Keratinocyte (primary cell): ENCODE measurements around the gene MPO. TPM values are rescaled to one million over a fixed set of nuclear protein-coding genes. Genes with fewer than 3 reads are reported as not detected.

Experiments
- DNase-seq: peaks from one replicate; pipeline ENCODE4 v3.0.0-alpha.2; 2011; ENCODE audit warnings: low read depth, missing footprints, low spot score
- FAIRE-seq: peaks from 2 replicates; lab custom pipeline; 2011; peaks lifted over from hg19 to GRCh38; lab: Jason Lieb, UNC
- H2AFZ ChIP-seq: 2 replicates; pipeline ENCODE4 v1.6.0; 2012; ENCODE audit warnings: low read length, control low read depth, inconsistent platforms; ENCODE audit not compliant: control insufficient read depth
- H3K27ac ChIP-seq: 2 replicates; pipeline ENCODE4 v1.5.1; 2011; ENCODE audit warnings: low read length; ENCODE audit not compliant: control insufficient read depth, insufficient read depth
- H3K27me3 ChIP-seq: 3 replicates; pipeline ENCODE4 v1.6.0; 2011; ENCODE audit warnings: low read length; ENCODE audit not compliant: control insufficient read depth, insufficient read depth; ENCODE audit errors: extremely low read depth
- H3K36me3 ChIP-seq, 2 experiments: 2 replicates in 1 of 2; 3 replicates in 1 of 2; pipeline ENCODE4 v1.5.1; 2011; ENCODE audit warnings: low read length in 2 of 2, mild to moderate bottlenecking in 1 of 2; ENCODE audit not compliant: control insufficient read depth in 2 of 2, insufficient read depth in 2 of 2; ENCODE audit errors: extremely low read depth in 1 of 2
- H3K4me1 ChIP-seq: 3 replicates; pipeline ENCODE4 v1.5.1; 2011; ENCODE audit warnings: low read length; ENCODE audit not compliant: control insufficient read depth, insufficient read depth; ENCODE audit errors: extremely low read depth
- H3K4me2 ChIP-seq: 3 replicates; pipeline ENCODE4 v1.6.0; 2011; ENCODE audit warnings: low read depth, low read length; ENCODE audit not compliant: control insufficient read depth, insufficient read depth; ENCODE audit errors: extremely low read depth
- H3K4me3 ChIP-seq, 3 experiments: fragments of 200-600 bp in 1 of 3; sonication (generic) in 1 of 3; 2 replicates in 2 of 3; 3 replicates in 1 of 3; pipeline ENCODE4 v1.5.1; 2011 to 2016; ENCODE audit warnings: low read length in 3 of 3, mild to moderate bottlenecking in 3 of 3, control low read depth in 2 of 3, inconsistent platforms in 1 of 3, low read depth in 1 of 3, mixed read lengths in 1 of 3, mixed run types in 1 of 3, moderate library complexity in 1 of 3; ENCODE audit not compliant: control insufficient read depth in 2 of 3, insufficient read depth in 2 of 3; ENCODE audit errors: extremely low read depth in 1 of 3
- H3K79me2 ChIP-seq: 2 replicates; pipeline ENCODE4 v1.6.0; 2012; ENCODE audit warnings: low read length; ENCODE audit not compliant: control insufficient read depth, insufficient read depth
- H3K9ac ChIP-seq: 3 replicates; pipeline ENCODE4 v1.6.0; 2011; ENCODE audit warnings: low read length; ENCODE audit not compliant: control insufficient read depth, insufficient read depth; ENCODE audit errors: extremely low read depth
- H3K9me1 ChIP-seq: 3 replicates; pipeline ENCODE4 v1.6.0; 2011; ENCODE audit warnings: low read length; ENCODE audit not compliant: control insufficient read depth, insufficient read depth; ENCODE audit errors: extremely low read depth
- H3K9me3 ChIP-seq: 2 replicates; pipeline ENCODE4 v1.5.1; 2012; ENCODE audit warnings: low read depth, low read length; ENCODE audit not compliant: control insufficient read depth
- H4K20me1 ChIP-seq: 3 replicates; pipeline ENCODE4 v1.6.0; 2011; ENCODE audit warnings: low read length; ENCODE audit not compliant: control insufficient read depth, insufficient read depth; ENCODE audit errors: extremely low read depth
- CTCF ChIP-seq, 3 experiments: IDR thresholded peaks in 1 of 3; conservative IDR thresholded peaks in 1 of 3; optimal IDR thresholded peaks in 1 of 3; 2 replicates in 2 of 3; 3 replicates in 1 of 3; pipeline versions ENCODE3 to v1.5.1; 2011; ENCODE audit warnings: low read length in 3 of 3, mild to moderate bottlenecking in 3 of 3, moderate library complexity in 2 of 3, control low read depth in 1 of 3, inconsistent platforms in 1 of 3; ENCODE audit not compliant: insufficient read depth in 2 of 3; ENCODE audit errors: extremely low read depth in 1 of 3
- EZH2 ChIP-seq: IDR thresholded peaks from one replicate; pipeline ENCODE4 v1.6.1; 2012; ENCODE audit warnings: inconsistent platforms, mild to moderate bottlenecking, low read length, moderate library complexity
- dilution Hi-C: fragments of 300-500 bp; cut with MboI; formaldehyde crosslinking; loops from one replicate; pipeline ENCODE4 v1.7.0; 2020; ENCODE audit warnings: low sequenced_read_pairs; ENCODE audit not compliant: extremely low pct_ligation_motif_present
- polyA plus RNA-seq, 5 experiments: library from polyadenylated mRNA; depleted of rRNA in 3 of 5; stranded (reverse) in 3 of 5; stranded (forward) in 1 of 5; unstranded in 1 of 5; fragments of >200 nt; gene quantifications; 1 replicate in 1 of 5; 2 replicates in 3 of 5; 3 replicates in 1 of 5; pipeline versions ENCODE4 v1.2.1 to v1.2.3, GENCODE V29; 2011 to 2012; ENCODE audit warnings: missing spikeins in 2 of 5, low read depth in 1 of 5, low replicate concordance in 1 of 5

Gene MPO
- polyA plus RNA-seq, 1 donor (not counting 4 experiments of a cell fraction or from before 2014, with no cell fraction given) = not detected

- Histone ChIP-seq H3K36me3 (no peaks in the 10 kb centered on the region), H3K9ac (no peak overlapping the region), H3K4me3 (no peak overlapping the region), H3K79me2 (no peaks in the 10 kb centered on the region), H3K9me3 (no peaks in the 10 kb centered on the region), H3K4me1 (no peaks in the 10 kb centered on the region), H3K9me1 (no peaks in the 10 kb centered on the region), H3K27ac (no peak overlapping the region), H4K20me1 (no peaks in the 10 kb centered on the region), H2AFZ (no peak overlapping the region), H3K27me3 (peaks cover 5% of the 10 kb centered on the region), H3K4me2 (no peak overlapping the region)
- FAIRE-seq = no peak
- dilution Hi-C loops = no loop called here
- DNase-seq = no peak
- no peak for TF ChIP-seq CTCF (optimal IDR thresholded peaks at IDR 0.05 in 1 of 3, IDR thresholded peaks at IDR 0.05 in 1 of 3, conservative IDR thresholded peaks at IDR 0.05 in 1 of 3; ENCODE audit: extremely low read depth in 1 of 3, insufficient read depth in 2 of 3, low read length in 3 of 3)
- no peak for TF ChIP-seq EZH2
Observed at GRCh38 chr17:58309918-58310259, 29.2 kb upstream of the MPO start.

DNA sequence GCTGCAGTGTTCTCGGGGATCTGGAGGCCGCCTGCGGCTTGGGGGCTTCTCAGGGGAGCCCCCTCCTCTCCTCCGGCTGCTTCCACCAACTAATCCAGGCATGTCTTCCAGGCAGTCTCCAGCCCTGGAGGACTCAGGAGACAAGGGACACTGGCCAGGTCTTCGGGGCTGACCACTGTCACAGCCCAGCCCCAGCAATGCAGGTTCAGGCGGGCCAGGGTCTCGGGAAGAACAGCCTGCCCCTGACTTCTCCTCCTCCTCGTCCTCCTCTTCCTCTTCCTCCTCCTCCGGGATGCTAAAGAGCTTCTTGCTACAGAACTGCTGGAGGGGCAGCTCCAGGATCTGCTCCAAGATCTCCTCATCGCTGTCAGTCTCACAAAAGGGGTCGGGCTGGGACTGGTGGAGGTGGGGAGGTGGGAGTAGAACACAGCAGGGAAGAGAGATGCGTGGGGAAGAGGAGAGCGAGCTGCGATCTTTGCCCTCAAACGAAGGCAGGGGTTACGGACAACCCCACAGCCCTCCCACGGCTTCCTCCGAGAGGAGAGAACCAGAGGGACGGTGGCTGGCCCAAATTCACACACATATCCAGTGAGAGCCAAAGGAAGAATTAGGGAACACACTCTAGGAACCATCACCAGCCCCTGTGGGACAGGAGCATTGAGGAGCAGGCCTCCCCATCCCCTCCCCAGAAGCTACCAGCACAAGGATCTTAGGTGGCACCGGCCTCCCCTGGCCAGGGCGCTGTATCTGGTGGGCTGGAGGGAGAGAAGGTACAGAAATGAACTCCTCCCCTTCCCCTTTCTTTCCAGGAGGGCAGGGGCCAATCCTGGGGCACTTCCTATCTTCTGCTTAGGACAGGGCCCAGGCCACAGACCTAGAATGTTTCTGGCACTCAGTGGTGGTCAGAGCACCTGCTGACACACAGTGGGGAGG lies 28.5 kb upstream of the MPO start:
- no peaks in the 10 kb centered on the region for H3K4me1 ChIP-seq
- no peak for FAIRE-seq
- H3K9me1 ChIP-seq = no peaks in the 10 kb centered on the region
- TF ChIP-seq EZH2 (no peak), CTCF (optimal IDR thresholded peaks at IDR 0.05 in 1 of 3, IDR thresholded peaks at IDR 0.05 in 1 of 3, conservative IDR thresholded peaks at IDR 0.05 in 1 of 3; ENCODE audit: extremely low read depth in 1 of 3, insufficient read depth in 2 of 3, low read length in 3 of 3) (no peak)
- no peaks in the 10 kb centered on the region for H4K20me1 ChIP-seq
- no peak overlapping the region for H3K27ac ChIP-seq
- H3K36me3 ChIP-seq = no peaks in the 10 kb centered on the region
- dilution Hi-C loops = no loop called here
- H3K4me3 ChIP-seq = no peak overlapping the region
- H3K79me2 ChIP-seq = no peaks in the 10 kb centered on the region
- H3K9ac ChIP-seq = no peak overlapping the region
- H3K4me2 ChIP-seq = no peak overlapping the region
- no peaks in the 10 kb centered on the region for H3K9me3 ChIP-seq
- no peak for DNase-seq
- H2AFZ ChIP-seq = no peak overlapping the region
- H3K27me3 ChIP-seq = peaks cover 5% of the 10 kb centered on the region
